Hepatocyte (in vitro differentiated cells): Measurements from ENCODE around the gene SH2D7. TPM values are rescaled to one million over a fixed set of nuclear protein-coding genes. Genes with fewer than 3 reads are reported as not detected.
A peak's percentile ranks its signal among the peaks of the same experiment; 100 is the strongest.

ENCODE experiments used
- DNase-seq: peaks from one replicate; pipeline ENCODE4 v3.0.0-alpha.2; 2016; ENCODE audit warnings: low spot score
- H2AFZ ChIP-seq: fragments of 200-600 bp; sonication (generic); 2 replicates; pipeline ENCODE4 v1.6.0; 2016; ENCODE audit warnings: antibody characterized with exemption, mild to moderate bottlenecking
- H3K27ac ChIP-seq: fragments of 200-600 bp; sonication (generic); 2 replicates; pipeline ENCODE4 v1.5.1; 2016; ENCODE audit warnings: mild to moderate bottlenecking
- H3K27me3 ChIP-seq: fragments of 200-600 bp; sonication (generic); 2 replicates; pipeline ENCODE4 v1.6.1; 2016
- H3K36me3 ChIP-seq: fragments of 200-600 bp; sonication (generic); replicated peaks from 2 replicates; pipeline ENCODE4 v1.5.1; 2016; ENCODE audit warnings: low read depth; ENCODE audit not compliant: insufficient read depth
- H3K4me1 ChIP-seq: fragments of 200-600 bp; sonication (generic); 2 replicates; pipeline ENCODE4 v1.5.1; 2016; ENCODE audit warnings: mild to moderate bottlenecking, moderate library complexity; ENCODE audit not compliant: insufficient read depth
- H3K4me2 ChIP-seq: fragments of 200-600 bp; sonication (generic); 2 replicates; pipeline ENCODE4 v1.6.0; 2016
- H3K4me3 ChIP-seq: fragments of 200-600 bp; sonication (generic); 2 replicates; pipeline ENCODE4 v1.5.1; 2016; ENCODE audit warnings: mild to moderate bottlenecking
- H3K79me2 ChIP-seq: fragments of 200-600 bp; sonication (generic); 2 replicates; pipeline ENCODE4 v1.6.0; 2017; ENCODE audit warnings: mild to moderate bottlenecking
- H3K9me2 ChIP-seq: fragments of 200-600 bp; sonication (generic); replicated peaks from 2 replicates; pipeline ENCODE4 v1.6.0; 2017; ENCODE audit warnings: mild to moderate bottlenecking; ENCODE audit not compliant: insufficient read depth
- H3K9me3 ChIP-seq: fragments of 200-600 bp; sonication (generic); 2 replicates; pipeline ENCODE4 v1.5.1; 2016; ENCODE audit warnings: low read depth, mild to moderate bottlenecking
- H4K20me1 ChIP-seq: fragments of 200-600 bp; sonication (generic); 2 replicates; pipeline ENCODE4 v1.6.0; 2016; ENCODE audit warnings: mild to moderate bottlenecking; ENCODE audit not compliant: insufficient read depth, poor library complexity, severe bottlenecking
- CTCF ChIP-seq: fragments of 200-600 bp; sonication (generic); IDR thresholded peaks from 2 replicates; pipeline ENCODE4 v1.5.1; 2016; ENCODE audit warnings: antibody characterized with exemption, mild to moderate bottlenecking; ENCODE audit not compliant: poor library complexity
- EZH2 ChIP-seq: fragments of 200-600 bp; sonication (generic); IDR thresholded peaks from 2 replicates; pipeline ENCODE4 v1.6.1; 2016; ENCODE audit warnings: antibody characterized with exemption, mild to moderate bottlenecking, borderline replicate concordance
- EZH2phosphoT487 ChIP-seq: fragments of 200-600 bp; sonication (generic); IDR thresholded peaks from one replicate; pipeline ENCODE4 v1.6.1; 2018; ENCODE audit warnings: antibody characterized with exemption, mild to moderate bottlenecking, low read depth, moderate library complexity; ENCODE audit not compliant: unreplicated experiment, severe bottlenecking
- WGBS: methylation state at CpG from one replicate; pipeline ENCODE4 v1.1.6; 2016; ENCODE audit warnings: low lambda C conversion rate; ENCODE audit errors: missing lambda C conversion rate; 5-methylcytosine and 5-hydroxymethylcytosine counted together
- polyA plus RNA-seq: library from polyadenylated mRNA; unstranded; fragments of >200 nt; fragmentation: Nextera tagmentation; extraction: Ambion mirVana; gene quantifications from 2 replicates; pipeline ENCODE4 v1.2.1, GENCODE V29; 2016
- total RNA-seq: library from RNA; depleted of rRNA; stranded (reverse); fragments of >200 nt; gene quantifications from 2 replicates; pipeline ENCODE4 v1.2.3, GENCODE V29; 2014

SH2D7 gene
- total and polyA plus RNA-seq, 2 experiments from 2014 or later, result 0.22 TPM; not detected in 1

- Histone ChIP-seq H3K27me3 (no peaks in the 10 kb centered on the region), H3K4me2 (peak overlapping the region; percentile 94), H3K9me2 (no peaks in the 10 kb centered on the region), H3K79me2 (peaks cover 20% of the 10 kb centered on the region), H3K4me1 (peaks cover 44% of the 10 kb centered on the region), H2AFZ (no peak overlapping the region), H3K27ac (peak overlapping the region; percentile 96), H3K4me3 (no peak overlapping the region), H3K36me3 (no peaks in the 10 kb centered on the region), H4K20me1 (no peaks in the 10 kb centered on the region), H3K9me3 (no peaks in the 10 kb centered on the region)
- TF ChIP-seq CTCF (no peak), EZH2phosphoT487 (no peak), EZH2 (no peak)
- DNase-seq, result peak; percentile 54
- 79% methylated on average over 8 of the region's 8 CpGs for WGBS
Measured at GRCh38 chr15:78129077-78129750, 36.9 kb downstream of the SH2D7 start.

- no peak for DNase-seq
- TF ChIP-seq CTCF, result no peak
- TF ChIP-seq EZH2phosphoT487, result no peak
- no peak for TF ChIP-seq EZH2
- Histone ChIP-seq H3K27me3 (no peaks in the 10 kb centered on the region), H3K9me3 (no peaks in the 10 kb centered on the region), H3K36me3 (no peaks in the 10 kb centered on the region), H3K4me1 (peaks cover 44% of the 10 kb centered on the region), H4K20me1 (no peaks in the 10 kb centered on the region), H3K4me3 (no peak overlapping the region), H3K79me2 (peaks cover 20% of the 10 kb centered on the region), H2AFZ (no peak overlapping the region), H3K4me2 (peak overlapping the region; percentile 94), H3K27ac (peak overlapping the region; percentile 96), H3K9me2 (no peaks in the 10 kb centered on the region)
- 91% methylated on average over 5 of the region's 5 CpGs for WGBS
Measured at GRCh38 chr15:78129751-78130287, 37.5 kb downstream of the SH2D7 start.

- H3K27ac ChIP-seq, result peak overlapping the region; percentile 96
- H3K9me3 ChIP-seq, result no peaks in the 10 kb centered on the region
- peaks cover 44% of the 10 kb centered on the region for H3K4me1 ChIP-seq
- TF ChIP-seq CTCF (no peak), EZH2phosphoT487 (no peak), EZH2 (no peak)
- H4K20me1 ChIP-seq, result no peaks in the 10 kb centered on the region
- 46% methylated on average over 23 of the region's 51 CpGs for whole genome bisulfite sequencing
- no peaks in the 10 kb centered on the region for H3K9me2 ChIP-seq
- peak overlapping the region; percentile 77 for H2AFZ ChIP-seq
- no peak for DNase-seq
- peak overlapping the region; percentile 21 for H3K4me3 ChIP-seq
- no peaks in the 10 kb centered on the region for H3K27me3 ChIP-seq
- H3K4me2 ChIP-seq, result peak overlapping the region; percentile 94
- peaks cover 20% of the 10 kb centered on the region for H3K79me2 ChIP-seq
- no peaks in the 10 kb centered on the region for H3K36me3 ChIP-seq
Measured at GRCh38 chr15:78130466-78131294, 38.3 kb downstream of the SH2D7 start.
